HG02870 (cell line): ENCODE measurements around the gene ITK.

ENCODE experiments used
- ATAC-seq: cut with Tn5 transposase; IDR thresholded peaks from one replicate; pipeline ENCODE4 v1.9.1; 2021; ENCODE audit warnings: mild to moderate bottlenecking, moderate library complexity; ENCODE audit not compliant: unreplicated experiment

Gene ITK

DNA sequence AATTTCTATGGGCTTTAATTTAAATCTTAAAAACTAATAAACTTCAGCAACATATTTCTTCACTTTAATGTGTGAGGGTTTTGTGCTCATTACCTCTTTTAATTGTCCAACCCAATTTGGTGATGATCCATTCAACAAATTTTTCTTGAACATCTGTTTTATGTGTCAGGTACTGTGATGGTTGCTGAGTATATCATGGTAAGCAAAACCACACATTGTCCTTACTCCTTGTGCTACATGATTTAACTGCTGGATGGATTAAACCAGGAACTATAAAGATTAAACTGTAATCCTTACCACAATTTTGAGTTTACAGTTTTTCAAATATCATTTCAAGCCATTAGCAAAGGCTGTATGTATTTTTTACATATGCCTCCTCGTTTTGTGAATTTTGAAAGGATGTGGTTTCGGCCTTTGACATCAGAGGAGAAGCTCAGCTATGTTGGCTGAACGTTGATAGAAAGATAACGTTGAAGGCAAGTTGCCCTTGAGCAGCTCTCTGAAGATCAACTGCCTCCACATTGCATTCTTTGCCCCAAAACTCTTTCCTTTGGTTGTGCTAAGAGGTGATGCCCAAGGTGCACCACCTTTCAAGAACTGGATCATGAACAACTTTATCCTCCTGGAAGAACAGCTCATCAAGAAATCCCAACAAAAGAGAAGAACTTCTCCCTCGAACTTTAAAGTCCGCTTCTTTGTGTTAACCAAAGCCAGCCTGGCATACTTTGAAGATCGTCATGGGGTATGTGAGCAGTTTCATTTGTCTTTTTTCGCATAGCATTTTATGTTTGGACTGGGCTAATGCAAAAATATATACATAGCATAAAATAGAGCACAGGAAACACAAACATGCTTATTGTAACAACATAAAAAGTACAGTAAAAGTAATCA lies at the start of gene ITK:
ITK (plus strand) TSS at position 467 of the 891 bp plus-strand sequence; CDS start at position 605, 138 bp downstream.
- ATAC-seq: no peak

DNA sequence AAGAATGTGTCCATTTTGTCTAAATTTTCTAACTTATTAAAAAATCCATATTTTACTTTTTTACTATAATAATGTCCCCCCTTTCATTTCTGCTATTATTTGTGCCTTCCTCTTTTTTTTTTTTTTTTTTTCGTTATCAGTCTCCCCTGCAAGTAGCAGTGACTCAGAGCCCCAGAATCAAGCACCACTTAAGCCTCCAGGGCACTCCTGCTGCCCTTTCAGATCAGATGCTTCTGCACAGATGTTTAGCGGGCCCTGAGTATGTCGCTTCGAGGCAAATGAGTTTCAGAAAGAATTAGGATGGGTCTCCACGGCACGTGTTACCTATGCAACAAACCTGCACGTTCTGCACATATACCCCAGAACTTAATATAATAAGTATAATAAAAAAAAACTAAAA lies 49.7 kb upstream of the ITK start:
- ATAC-seq: peak; percentile 60

DNA sequence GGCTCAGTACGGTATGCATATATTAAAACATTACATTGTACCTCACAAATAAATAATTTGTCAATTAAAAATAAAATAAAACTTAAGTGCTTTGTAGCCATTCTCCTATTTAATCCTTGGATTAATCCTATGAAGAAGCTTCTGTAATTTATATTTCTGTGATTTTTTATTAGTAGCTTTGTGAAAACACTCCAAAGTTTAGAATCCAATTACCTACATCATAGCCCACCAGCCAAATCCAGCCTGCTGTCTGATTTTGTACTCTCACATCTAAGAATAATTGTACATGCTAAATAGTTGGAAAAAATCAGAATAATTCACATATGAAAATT lies 48.4 kb upstream of the ITK start:
- ATAC-seq: no peak

DNA sequence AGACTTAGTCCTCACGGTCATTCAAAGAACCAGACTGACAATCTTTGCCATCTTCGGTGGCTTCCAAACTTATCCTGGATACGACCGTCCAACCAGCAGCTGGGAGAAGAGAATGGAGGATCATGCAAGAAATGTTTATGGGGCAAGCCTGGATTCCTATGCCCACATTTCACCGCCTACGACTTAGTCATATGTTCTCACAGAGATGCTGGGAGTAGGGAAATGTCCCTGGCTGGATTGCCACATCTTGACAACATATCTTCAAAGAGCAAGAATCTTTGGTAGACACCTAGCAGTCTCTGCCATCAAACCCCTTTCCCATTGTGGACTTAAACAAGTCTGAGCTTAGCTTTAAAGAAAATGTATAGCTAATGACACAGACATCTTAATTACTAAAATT lies 42.9 kb upstream of the ITK start:
- ATAC-seq: no peak

DNA sequence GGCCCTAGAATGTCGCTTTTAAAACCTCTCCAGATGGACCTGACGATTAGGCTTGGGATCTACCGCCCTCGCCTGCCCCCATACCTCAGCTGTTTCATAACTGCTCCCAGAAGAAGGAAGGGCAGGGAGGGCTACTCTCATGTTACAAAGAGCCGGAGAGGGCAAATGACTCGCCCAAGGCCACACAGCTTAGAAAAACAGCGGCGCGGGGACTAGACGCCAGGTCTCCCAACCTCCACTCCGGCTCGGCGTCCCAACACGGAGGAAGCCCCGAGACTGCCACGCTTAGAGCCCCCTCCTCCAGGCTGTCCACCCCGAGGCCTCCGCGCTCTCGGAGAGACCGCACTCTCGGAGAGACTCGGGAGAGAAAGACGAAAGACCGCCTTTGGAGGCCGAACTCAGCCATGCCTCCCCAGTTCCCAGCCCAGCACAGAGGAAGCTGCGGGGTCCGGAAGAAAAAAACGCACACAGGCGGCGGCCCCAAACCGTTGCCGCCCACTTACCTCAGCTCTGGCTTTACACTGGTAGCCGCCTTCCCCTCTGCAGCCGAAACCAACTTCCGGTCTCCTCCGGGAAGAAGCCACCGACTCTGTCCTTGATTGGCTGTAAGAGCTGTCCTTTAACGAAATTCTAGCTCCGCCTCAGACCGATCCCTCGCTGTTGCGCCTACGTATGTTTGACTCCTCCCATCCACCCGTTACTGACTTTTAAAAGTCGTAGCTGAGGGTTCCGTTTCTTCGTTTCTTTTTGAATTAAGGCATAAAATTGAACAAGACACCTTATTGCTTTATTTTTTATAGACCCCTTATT lies 38.1 kb upstream of the ITK start, which contains the start of gene MED7:
MED7 (minus strand) TSS at position 549 of the 810 bp plus-strand sequence. CDS start 3,434 bp downstream, outside the sequence.
- ATAC-seq: peak; percentile 100

DNA sequence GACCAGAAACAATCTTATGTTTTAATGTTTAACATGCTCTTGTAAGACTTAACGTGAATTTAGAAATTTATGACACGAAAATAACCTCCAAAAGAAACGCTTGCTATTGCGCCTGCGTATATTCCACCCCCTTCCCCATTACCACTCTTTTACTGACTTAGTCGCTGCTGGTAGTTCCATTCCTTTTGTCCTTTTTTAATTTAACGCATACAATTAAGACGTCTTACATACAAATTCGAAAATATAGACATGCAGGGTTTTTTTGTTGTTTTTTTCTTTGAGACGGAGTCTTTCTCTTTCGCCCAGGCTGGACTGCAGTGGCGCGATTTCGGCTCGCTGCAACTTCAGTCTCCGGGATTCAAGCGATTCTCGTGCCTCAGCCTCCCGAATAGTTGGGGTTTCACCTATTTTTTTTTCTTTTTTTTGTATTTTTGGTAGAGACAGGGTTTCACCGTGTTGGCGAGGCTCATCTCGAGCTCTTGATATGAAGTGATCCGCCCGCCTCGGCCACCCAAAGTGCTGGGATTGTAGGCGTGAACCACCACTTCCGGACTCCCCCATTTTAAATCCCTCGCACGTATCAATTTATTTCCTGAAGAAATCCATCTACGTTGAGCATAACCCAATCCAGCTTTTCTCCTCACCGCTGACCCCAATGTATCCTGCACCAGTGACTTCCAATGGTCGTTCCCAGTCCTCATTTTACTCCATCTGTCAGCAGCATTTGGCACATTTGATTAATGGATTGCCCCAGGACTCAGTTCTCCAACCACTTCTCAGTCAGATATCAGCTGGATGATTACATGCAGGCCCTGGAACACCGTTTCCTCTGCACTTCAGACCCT lies 37.3 kb upstream of the ITK start:
- ATAC-seq: peak; percentile 32

DNA sequence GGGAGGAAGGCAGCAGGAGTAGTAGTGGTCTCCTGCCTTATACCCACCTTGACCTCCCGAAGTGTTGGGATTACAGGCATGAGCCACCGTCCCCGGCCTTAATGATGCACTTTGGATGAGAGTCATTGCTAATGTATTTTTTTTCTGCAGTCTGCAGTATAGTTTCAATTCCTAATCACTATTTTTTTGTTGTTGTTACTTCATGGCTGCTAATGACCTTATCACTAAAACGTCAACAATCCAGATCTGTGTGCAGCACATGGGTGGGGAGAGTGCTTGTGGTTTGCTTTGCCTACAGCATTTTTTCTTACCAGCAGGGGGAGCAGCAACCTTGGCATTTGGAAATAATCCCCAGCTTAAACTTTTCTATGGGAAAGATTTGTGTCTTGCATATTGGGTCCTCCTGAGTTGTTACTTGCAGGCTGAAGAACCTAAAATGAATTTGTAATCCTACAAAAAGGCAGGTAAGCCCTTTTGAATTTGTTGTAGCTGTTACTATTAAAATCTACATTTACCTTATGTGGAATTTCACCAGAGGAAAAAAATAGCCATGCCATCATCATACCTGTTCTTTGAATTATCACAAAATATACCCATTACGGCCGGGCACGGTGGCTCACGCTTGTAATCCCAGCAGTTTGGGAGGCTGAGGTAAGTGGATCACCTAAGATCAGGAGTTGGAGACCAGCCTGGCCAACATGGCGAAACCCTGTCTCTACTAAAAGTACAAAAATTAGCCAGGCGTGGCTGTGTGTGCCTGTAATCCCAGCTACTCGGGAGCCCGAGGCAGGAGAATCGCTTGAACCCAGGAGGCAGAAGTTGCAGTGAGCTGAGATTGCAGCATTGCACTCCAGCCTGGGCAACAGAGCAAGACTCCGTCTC lies 31.7 kb upstream of the ITK start:
- peak; percentile 76 for ATAC-seq

DNA sequence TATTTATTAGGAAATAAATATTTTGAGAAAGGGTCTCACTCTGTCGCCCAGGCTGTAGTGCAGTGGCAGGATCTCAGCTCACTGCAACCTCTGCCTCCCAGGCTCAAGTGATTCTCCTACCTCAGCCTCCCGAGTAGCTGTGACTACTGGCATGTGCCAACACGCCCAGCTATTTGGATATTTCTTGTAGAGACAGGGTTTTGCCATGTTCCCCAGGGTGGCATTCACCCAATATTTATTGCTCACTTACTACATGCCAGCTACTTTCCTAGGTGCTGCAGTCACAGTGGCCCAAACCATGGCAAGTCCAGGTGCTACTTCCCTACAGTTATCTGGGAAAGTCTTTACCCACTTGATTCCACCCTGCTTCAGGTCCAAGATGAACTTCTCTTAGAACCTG lies 29.6 kb upstream of the ITK start:
- ATAC-seq: no peak

DNA sequence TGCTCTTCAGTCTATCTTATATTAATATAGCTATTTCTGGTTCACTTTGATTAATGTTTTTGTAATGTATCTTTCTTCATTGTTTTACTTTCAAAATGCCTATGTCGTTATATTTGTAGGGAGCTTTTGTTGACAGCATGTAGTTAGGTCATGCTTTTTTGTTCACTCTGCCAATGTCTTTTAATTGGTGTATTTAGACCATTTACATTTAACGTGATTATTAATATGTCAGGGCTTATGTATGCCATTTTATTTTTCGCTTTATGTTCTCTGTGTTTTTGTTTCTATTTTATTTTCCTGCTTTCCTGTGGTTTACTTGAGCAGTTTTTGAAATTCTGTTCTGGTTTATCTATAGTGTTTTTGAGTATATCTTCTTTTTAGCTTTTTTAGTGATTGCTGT lies 25.3 kb upstream of the ITK start:
- ATAC-seq: no peak

DNA sequence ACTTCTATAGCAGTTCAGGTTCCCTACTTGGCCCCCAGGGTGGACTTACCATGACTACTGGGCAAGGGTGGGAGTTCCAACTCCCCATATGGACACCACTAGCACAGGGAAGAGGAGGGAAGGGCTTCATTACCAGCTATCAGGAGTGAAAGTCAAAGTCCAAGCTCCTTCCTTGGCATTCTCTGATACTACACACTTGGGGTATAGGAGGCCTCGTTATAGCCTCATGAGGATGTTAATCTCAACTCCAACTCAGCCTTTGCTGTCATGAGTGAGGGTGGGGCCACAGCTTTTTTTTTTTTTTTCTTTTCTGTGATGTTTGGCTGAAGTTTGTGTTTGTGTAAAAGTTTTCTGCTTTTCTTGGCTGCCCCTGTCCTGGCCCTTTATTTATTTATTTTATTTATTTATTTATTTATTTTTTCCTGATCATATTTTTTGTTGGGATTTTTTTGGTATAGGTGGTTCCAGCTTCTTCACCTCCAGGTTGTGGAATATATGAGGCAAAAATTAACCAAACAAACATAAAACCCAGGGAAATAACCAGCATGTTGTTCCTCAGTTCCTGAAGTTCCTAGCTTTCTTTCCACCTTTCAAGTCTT lies 23.2 kb upstream of the ITK start:
- ATAC-seq: no peak

DNA sequence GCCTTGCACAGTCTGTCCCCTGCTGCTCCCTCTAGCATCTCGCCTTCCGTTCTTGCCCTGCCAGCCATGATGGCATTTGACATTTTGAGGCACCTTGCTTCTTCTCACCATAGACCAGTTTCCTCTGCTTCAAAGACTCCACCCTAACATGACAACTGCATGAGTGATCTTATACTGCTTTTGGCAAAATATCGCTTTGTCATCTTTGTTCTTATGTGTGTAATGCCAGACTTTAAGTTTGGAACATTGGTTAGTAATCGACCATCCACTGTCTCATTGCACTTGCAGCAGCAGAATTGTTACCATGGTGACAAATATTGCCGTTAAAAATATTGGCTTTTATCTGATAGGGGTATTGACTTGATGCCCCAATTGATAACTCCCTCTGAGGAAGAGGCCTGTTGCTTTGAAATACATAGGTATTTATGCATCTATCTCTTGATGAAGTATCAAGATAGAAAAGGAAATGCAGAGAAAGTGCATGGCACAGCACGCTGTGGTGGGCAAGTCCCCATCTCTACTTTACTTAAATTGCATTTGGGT lies 21.4 kb upstream of the ITK start:
- ATAC-seq: no peak

DNA sequence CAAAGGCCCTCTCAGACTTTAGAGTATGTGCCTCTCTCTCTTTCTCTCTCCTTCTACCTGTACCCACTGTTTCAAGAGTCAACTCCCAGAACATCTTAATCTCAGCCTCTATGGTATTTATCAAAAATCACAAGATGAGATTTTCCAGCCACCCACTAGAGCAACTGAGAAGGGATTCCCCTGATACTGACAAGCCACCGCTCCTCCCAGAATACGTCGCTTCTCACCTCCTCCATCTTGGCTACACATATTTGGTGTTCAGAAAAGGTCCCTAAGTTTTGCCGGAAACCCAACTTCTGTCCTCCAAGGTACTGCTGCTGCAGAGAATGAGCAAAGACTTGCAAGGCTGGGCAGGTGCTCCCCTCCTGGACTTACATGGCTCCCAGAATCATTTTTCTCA lies 20.6 kb upstream of the ITK start:
- no peak for ATAC-seq

DNA sequence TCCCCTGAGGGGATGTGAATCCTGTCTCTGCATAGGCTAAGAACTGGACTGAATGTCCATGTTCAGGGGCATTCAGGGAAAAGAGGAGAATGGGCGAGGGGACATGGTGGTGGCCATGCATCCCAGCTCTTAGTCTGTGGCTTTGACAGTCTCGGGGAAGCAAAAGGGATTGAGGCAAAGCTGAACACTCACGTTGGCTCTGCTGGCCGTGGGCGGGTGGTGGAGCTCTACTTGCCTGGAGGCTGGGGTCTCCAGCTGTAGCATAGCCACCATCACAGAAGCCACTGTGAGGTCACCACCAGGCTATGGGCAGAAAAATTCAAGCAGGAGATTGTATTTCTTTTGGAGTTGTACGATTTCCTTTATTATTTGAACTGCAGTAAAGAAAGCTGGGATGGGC lies 18.6 kb upstream of the ITK start:
- no peak for ATAC-seq

DNA sequence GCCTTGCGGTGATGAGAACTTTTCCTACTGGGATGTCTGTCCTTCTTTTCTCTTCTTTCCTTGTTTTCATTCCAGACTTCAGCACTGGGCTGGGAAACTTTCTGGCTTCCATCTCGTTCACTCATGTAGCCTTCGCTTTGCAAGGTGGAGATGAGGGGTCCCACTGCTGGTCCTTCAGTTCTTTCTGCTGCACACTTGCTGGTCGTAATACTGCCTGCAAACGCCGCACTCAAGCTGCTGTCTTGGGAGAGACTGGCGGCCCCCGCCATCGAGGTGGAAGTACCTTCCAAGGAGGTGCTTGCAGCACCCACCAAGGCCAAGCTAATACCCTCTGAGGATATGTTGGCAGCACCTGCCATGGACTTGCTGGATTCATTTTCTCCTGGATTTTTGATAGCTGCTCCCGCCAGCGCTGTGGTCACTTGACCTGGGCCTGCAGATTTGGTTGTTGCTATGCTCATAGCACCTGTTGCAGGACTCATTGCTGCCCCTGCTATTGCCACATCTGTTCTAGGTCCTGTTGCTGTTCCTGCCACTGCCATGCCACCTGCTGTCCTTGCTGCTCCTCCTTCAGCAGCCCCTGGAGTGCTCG lies 17.6 kb upstream of the ITK start:
- ATAC-seq: no peak

DNA sequence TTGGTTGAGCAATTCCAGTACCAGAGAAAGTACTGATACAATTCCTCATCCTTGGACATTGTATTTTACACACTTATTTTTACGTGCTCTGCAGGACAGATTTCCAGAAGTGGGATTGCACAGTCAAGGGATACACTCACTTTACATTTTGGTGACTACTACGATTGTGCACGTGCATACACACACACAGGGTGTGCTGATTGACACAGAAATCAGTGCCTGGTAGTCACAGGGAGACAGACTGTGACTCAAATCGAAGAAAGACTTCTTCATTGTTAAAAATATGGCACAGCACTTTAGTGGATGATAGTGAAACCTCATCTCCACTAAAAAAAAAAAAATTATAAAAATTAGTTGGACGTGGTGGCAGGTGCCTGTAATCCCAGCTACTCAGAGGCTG lies 16.1 kb upstream of the ITK start:
- no peak for ATAC-seq

DNA sequence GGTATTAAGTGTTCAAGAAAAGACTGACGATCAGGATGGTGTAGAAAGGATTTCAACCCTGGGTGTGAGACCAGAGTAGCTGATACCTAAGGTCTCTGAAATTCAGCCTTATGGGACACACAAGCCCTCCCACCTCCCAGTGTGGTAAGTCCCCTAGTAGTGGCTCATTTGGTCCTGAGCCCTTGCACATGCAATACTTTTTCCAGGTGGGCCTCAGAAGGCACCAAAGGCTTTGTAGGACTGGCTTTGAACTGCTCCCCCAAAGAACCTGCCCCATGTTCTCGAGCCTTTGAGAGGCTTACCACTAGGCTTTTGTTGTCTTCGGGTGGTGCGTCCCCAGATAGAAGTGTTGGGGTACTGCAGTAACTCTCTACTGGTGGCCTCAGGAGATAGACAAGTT lies 15.4 kb upstream of the ITK start:
- no peak for ATAC-seq

DNA sequence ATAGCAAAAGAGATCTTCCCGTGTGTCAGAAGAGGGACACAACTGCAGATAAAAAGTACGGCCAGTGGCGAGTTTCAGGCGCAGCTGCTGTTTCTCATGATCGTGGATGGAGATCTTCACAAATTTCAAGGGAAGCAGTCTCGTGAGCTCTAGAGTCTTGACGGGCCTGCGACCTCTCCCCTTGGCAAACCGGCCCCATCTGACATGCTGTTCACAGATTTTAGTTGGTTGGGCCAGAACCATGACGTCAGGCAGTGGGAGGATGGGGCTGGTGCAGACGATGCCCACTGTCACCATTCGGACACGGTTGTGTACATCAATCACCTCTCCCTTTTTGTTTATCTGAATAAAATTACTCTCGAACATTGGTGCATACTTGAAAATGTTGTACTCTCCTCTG lies 15.0 kb upstream of the ITK start:
- ATAC-seq: no peak

DNA sequence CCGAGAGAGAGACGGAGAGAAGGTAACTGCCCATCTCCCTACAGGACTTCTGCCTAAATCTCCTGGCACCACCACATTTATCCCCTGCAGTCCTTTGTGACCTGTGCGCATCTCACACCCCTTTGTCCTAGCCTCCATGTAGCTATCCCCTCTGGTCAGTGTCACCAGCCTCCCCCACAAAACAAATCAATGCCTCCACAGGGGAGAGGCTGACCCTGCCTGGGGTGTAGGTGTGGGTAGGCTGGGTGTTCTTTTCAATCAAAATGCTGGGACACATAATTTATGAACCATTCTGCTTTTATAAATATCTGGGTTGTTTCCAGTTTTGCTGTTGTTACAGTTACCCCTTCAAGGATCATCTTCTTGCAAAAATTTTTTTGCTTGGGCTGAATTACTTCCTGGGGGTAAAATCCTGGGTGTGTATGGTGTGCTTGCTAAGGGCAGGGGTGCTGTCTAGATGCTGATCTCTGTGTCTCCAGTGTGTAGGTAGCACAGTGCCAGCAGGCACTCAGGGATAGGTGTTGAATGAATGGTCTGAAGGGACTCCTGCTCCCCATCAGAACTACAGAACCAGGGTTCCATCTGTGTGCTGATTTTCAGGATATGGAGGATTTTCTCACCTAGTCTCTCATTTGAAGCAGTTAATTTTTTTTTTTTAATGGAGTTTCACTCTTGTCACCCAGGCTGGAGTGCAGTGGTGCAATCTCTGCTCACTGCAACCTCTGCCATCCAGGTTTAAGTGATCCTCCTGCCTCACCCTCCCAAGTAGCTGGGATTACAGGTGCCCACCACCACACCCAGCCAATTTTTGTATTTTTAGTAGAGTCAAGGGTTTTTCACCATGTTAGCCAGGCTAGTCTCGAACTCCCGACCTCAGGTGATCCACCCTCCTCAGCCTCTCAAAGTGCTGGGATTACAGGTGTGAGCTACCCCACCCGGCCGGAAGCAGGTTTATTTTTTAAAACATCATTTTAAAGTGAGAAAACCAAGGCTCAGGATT lies 14.1 kb upstream of the ITK start, which contains the start of gene GARIN3:
GARIN3 (minus strand) TSS at position 51 of the 1,000 bp plus-strand sequence. CDS start 96 bp downstream, outside the sequence.
- no peak for ATAC-seq
